ENCODE data around the gene TSPAN5.

TSPAN5 gene

GRCh38 chr4:98673978-98674377 is 15.6 kb upstream of the TSPAN5 start:
- in situ Hi-C loops (cut with HindIII; ENCODE audit: low sequenced_read_pairs) = no loop called here

GRCh38 chr4:98673288-98673644 is 14.9 kb upstream of the TSPAN5 start:
- in situ Hi-C loops (cut with HindIII; ENCODE audit: low sequenced_read_pairs) = no loop called here

DNA sequence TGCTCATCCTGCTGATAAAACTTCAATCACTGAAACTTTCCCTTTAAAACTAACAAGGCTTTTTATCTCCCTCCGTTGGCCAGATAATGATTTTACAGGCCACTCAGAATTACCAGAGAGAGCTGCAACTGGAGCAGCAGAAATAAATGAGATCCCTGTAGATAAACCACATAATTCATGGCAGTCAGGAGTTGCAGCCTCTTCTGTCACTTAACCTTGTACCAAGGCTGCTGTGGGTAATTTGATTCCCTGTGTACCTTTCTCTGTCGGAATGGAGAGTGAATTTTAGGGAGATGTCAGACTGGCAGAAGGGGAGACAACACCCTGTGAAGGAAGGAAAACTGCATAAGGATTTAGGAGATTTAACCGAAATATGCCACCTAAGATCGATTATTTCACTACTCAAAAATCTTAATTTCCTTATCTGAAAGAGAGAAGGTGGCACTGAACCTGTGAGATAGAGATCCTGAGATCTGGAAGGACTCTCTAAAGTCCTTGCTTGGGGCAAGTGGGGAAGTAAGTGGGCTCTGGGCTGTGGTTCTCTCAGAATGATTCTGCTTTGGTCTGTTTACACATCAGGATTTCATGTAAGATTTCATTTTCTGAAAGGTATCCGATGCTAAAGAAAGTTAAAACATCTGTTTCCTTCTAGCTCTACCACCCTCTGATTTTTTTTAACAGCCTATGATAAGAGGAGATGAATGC is 14.3 kb upstream of the TSPAN5 start:
- in situ Hi-C loops (cut with HindIII; ENCODE audit: low sequenced_read_pairs) = no loop called here

DNA sequence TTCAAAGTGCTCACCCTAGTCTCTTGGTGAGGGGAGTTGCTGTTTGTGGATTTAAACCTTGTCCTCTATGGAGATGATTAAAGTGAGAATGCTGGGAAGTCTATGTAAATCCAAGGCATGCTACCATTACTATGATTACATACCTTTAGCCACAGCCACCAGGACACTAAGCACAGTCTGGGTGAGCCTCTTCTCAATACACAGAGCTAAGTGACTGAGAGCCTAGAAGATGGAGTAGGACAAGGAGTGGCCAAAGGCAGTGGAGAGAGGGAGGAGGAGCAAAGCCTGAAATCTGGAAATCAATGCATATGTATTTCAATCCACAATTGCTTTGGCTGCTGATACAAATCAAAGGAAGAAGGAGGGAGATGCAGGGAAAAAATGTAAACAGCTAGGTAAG is 12.7 kb upstream of the TSPAN5 start:
- in situ Hi-C loops (cut with HindIII; ENCODE audit: low sequenced_read_pairs) = no loop called here

- in situ Hi-C loops (cut with HindIII; ENCODE audit: low sequenced_read_pairs) = no loop called here
These were observed 11.8 kb upstream of the TSPAN5 start for GRCh38 chr4:98670186-98670585.

GRCh38 chr4:98669577-98669976 is 11.2 kb upstream of the TSPAN5 start:
- in situ Hi-C loops (cut with HindIII; ENCODE audit: low sequenced_read_pairs) = no loop called here

- in situ Hi-C loops (cut with HindIII; ENCODE audit: low sequenced_read_pairs) = no loop called here
These were observed 6.5 kb upstream of the TSPAN5 start for GRCh38 chr4:98664959-98665358.

DNA sequence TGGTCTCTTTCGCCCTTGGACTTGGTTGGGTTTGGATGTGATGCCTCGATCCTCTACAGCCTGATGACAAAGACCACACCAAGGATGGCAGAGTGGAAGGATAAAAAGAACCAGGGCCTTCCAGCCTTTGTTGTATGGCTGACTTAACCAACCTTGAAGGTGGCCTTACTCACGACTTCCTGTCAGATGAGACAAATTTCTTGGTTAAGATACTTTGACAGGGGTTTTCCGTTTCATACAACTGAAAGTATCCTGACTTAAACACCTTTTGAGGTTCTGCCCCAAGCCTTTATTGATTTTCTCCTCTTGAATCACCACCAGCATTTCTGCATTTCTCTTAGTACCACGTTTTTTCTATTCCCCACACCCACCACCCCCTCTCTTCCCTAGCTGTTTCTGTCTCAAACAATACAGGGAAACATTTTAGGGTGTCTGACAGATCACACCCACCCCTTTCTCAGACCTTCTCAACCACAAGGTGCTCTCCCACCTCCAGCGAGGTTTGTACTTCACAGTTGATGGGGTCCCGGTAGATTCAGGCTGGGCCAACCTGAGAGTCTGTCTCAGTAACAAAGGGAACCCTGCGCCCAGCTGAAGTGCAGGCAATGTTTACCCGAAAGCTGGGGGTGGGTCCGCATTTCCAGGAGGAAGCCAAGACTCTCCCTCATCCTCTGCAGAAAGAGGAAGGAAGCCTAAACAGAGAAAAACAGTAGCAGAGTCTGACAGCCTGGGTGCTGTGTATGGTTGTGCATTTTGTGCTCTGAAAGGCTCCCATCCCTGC is 5.0 kb upstream of the TSPAN5 start:
- in situ Hi-C loops (cut with HindIII; ENCODE audit: low sequenced_read_pairs) = no loop called here

GRCh38 chr4:98662626-98663225 is 4.3 kb upstream of the TSPAN5 start:
- in situ Hi-C loops (cut with HindIII; ENCODE audit: low sequenced_read_pairs) = no loop called here

- in situ Hi-C loops (cut with HindIII; ENCODE audit: low sequenced_read_pairs) = no loop called here
These were observed 3.6 kb upstream of the TSPAN5 start for GRCh38 chr4:98662055-98662453.

DNA sequence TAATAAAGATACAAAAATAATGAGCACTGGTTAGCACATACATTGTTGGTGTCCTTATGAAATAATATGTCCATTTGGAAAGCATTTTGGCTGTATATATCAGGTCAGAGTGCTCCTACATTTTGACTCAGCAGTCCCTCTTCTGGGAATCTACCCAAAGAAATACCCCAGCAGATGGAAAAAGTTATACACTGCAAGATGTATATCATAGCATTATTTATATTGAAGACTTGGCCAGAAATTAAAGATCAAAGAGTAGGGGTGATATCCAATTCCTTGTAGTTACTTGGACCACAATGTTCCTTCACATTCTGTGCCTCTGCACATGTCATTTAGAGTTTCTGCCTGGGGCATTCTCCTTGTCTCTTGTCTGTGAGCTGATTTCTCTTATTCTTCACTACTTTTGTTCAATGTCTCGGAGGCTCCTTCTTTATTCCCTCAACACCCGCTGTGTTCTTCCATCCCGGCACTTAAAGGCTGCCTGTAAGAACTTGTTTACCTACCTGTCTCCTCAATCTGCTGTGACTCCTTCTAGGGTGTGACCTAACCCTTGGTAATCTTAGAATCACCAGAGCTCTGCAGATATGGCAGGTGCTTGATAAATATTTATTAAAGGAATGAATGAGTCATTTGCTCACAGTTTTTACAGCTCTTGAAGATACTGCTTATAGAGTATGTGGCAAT is 3.1 kb upstream of the TSPAN5 start:
- in situ Hi-C loops (cut with HindIII; ENCODE audit: low sequenced_read_pairs) = no loop called here

- in situ Hi-C loops (cut with HindIII; ENCODE audit: low sequenced_read_pairs) = no loop called here
These were observed 1.5 kb upstream of the TSPAN5 start for GRCh38 chr4:98659741-98660462.

DNA sequence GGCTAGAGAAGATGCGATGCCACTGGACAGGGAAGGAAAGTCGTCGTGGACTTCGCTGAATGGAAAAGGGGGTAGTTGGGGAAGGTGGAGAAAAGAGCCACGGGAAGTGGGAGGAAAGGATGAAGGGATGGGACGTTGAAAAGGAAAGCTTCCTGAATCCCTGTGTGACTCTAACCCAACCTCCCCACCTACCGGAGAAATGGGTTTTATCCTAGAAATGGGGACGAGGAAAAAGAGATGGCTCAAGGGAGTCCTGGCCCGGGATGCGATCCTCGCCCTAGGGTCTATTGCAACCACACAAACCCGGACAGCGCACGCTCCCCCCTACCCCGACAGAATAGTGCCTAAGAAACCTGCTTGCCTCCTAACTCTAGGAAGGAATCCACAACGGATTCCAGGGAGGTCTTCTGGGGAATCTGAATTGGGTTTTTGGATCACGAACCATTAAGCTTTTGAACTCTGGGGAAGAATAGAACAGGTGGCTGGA is 738 bp upstream of the TSPAN5 start:
- in situ Hi-C loops (cut with HindIII; ENCODE audit: low sequenced_read_pairs) = no loop called here

- in situ Hi-C loops (cut with HindIII; ENCODE audit: low sequenced_read_pairs) = no loop called here
These were observed 702 bp downstream of the TSPAN5 start for GRCh38 chr4:98657531-98658286.

DNA sequence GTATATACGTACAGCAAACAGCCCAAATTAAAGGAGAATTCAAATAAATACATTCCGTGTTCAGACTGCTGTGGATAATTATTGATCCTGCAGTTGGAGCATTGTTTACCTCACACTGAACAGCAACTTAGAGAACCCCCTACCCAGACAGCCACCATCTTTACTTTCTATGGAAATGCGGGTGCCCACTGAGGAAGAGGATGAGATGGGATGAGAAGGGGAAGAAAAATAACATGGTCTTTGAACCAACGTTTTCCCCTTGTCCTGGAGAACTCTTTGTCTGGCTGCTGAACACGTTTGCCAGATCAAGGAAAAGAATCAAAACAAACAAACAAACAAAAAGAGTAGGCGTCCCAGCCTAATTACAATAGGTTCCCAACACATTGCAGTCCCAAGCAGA is 1.5 kb downstream of the TSPAN5 start:
- in situ Hi-C loops (cut with HindIII; ENCODE audit: low sequenced_read_pairs) = no loop called here

- in situ Hi-C loops (cut with HindIII; ENCODE audit: low sequenced_read_pairs) = no loop called here
These were observed 2.0 kb downstream of the TSPAN5 start for GRCh38 chr4:98656443-98656842.

DNA sequence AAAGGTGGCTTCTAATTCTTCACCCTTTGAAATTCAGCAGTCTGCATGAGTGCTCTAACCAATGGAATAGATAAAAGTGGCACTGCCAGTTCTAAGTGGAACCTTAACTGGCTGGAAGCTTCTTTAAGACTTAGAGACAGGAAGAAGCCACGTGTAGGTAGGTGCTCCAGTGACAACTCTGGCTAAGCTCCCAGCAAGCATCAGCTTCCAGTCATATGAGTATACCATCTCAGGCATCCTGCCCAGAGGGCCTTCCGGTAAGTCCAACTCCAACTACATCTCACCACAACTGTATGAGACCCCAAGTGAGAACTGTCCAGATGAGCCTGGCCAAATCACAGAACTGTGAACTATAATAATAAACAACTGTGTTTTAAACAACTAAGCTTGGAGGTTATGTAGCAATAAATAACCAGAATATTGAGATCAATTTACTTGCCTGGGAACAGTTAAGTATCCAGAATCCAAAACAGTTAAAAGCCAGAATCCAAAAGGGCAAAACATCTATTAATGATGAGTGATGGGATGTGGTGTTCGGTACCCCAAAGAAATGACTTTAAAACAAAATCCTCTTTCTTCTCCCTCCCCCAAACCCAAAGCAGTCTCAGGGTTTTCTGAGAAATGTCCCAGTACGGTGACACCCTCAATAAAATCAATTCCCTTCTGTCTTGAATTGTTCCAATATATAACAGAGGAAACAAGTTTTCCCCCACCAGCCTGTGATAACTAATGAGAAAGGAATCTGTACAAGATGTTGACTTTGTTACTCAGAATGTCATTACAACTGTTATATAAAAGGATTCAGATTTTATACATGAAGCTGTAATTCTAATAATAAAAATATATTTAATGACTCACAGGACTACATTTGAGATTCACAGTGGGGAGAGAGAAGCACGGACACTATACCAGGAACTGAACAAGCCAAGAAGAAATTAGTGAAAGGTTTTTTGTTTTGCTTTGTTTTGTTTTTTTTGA is 4.2 kb downstream of the TSPAN5 start:
- in situ Hi-C loops (cut with HindIII; ENCODE audit: low sequenced_read_pairs) = no loop called here

GRCh38 chr4:98652996-98653395 is 5.4 kb downstream of the TSPAN5 start:
- in situ Hi-C loops (cut with HindIII; ENCODE audit: low sequenced_read_pairs) = no loop called here

- in situ Hi-C loops (cut with HindIII; ENCODE audit: low sequenced_read_pairs) = no loop called here
These were observed 9.8 kb downstream of the TSPAN5 start for GRCh38 chr4:98648602-98649001.

All from DLD1 (cell line).